ENCODE measurements around the gene SCAPER. TPM values are rescaled to one million over a fixed set of nuclear protein-coding genes. Genes with fewer than 3 reads are reported as not detected.

Gene SCAPER
- total and polyA plus RNA-seq, 2 donors (not counting 1 experiment from before 2014, with no cell fraction given): 8.3 to 61.6 TPM

DNA sequence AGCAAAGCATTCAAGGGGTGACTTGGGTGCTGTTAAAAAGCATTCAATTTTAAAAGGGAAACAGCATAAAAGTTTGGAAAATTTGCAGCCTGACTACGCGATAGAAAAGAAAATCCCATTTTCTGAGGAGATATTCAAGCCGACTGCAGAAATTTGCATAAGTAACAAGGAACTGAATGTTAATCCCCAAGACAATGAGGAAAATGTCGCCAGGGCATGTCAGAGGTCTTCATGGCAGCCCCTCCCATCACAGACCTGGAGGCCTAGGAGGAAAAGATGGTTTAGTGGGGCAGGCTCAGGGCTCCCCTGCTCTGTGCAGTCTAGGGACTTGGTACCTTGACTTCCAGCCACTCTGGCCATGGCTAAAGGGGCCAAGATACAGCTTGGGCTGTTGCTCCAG, 475.5 kb downstream of the SCAPER start:
- Mint-ChIP-seq H3K4me1 (no peaks in the 10 kb centered on the region), H3K27me3 (no peaks in the 10 kb centered on the region), H3K4me3 (no peak overlapping the region), H3K27ac (no peak overlapping the region), H3K9me3 (ENCODE audit: insufficient read depth) (peaks cover 5% of the 10 kb centered on the region)
- H3K9ac ChIP-seq (ENCODE audit: low read length): no peak overlapping the region
- TF ChIP-seq, protein P1, sequence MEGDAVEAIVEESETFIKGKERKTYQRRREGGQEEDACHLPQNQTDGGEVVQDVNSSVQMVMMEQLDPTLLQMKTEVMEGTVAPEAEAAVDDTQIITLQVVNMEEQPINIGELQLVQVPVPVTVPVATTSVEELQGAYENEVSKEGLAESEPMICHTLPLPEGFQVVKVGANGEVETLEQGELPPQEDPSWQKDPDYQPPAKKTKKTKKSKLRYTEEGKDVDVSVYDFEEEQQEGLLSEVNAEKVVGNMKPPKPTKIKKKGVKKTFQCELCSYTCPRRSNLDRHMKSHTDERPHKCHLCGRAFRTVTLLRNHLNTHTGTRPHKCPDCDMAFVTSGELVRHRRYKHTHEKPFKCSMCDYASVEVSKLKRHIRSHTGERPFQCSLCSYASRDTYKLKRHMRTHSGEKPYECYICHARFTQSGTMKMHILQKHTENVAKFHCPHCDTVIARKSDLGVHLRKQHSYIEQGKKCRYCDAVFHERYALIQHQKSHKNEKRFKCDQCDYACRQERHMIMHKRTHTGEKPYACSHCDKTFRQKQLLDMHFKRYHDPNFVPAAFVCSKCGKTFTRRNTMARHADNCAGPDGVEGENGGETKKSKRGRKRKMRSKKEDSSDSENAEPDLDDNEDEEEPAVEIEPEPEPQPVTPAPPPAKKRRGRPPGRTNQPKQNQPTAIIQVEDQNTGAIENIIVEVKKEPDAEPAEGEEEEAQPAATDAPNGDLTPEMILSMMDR (IDR thresholded peaks at IDR 0.05): no peak
- no peak for TF ChIP-seq EZH2 (IDR thresholded peaks at IDR 0.05; ENCODE audit: borderline replicate concordance, insufficient read depth, low read depth, low read length, poor library complexity, severe bottlenecking)
- peaks cover 2 to 3% of the 10 kb centered on the region in 2 experiments for H3K36me3 ChIP-seq (replicated peaks in 1 of 2; ENCODE audit: control extremely low read depth in 1 of 2, control insufficient read depth in 1 of 2, extremely low read depth in 1 of 2, insufficient read depth in 2 of 2, low read length in 1 of 2)
- DNase-seq (no peak), ATAC-seq (ENCODE audit: low read depth) (no peak)
- H4K20me1 ChIP-seq (ENCODE audit: control insufficient read depth, insufficient read depth, low read length, poor library complexity, severe bottlenecking): no peaks in the 10 kb centered on the region
- H3K4me3 ChIP-seq (ENCODE audit: control extremely low read depth in 1 of 5, extremely low read depth in 1 of 5, insufficient read depth in 1 of 5, low read depth in 2 of 5, low read length in 4 of 5): no peak overlapping the region
- H3K27ac ChIP-seq (ENCODE audit: low read length in 2 of 2): no peak overlapping the region
- H3K4me1 ChIP-seq (ENCODE audit: control insufficient read depth in 2 of 2, insufficient read depth in 2 of 2, low read length in 2 of 2): no peaks in the 10 kb centered on the region
- no peaks in the 10 kb centered on the region for H3K79me2 ChIP-seq (ENCODE audit: control insufficient read depth, insufficient read depth, low read length)
- POLR2A ChIA-PET: no interaction called here
- peaks cover 0 to 10% (median 2%) of the 10 kb centered on the region in 3 donors for H3K9me3 ChIP-seq (ENCODE audit: control extremely low read depth in 1 of 3, control insufficient read depth in 2 of 3, insufficient read depth in 1 of 3, low read length in 2 of 3)
- H3K27me3 ChIP-seq (replicated peaks in 1 of 4; ENCODE audit: control extremely low read depth in 1 of 4, control insufficient read depth in 3 of 4, insufficient read depth in 4 of 4, low read length in 3 of 4): no peaks in the 10 kb centered on the region
- intact Hi-C loops (cut with micrococcal nuclease): no loop called here
- H3K4me2 ChIP-seq (replicated peaks; ENCODE audit: low read depth, low read length, poor library complexity, severe bottlenecking): no peak overlapping the region
- CTCF ChIA-PET: no interaction called here
- WGBS (ENCODE audit: insufficient coverage): 100% methylated on average over 4 of the region's 4 CpGs
- no peak overlapping the region for H2AFZ ChIP-seq (ENCODE audit: insufficient read depth, low read depth, low read length, poor library complexity, severe bottlenecking)

DNA sequence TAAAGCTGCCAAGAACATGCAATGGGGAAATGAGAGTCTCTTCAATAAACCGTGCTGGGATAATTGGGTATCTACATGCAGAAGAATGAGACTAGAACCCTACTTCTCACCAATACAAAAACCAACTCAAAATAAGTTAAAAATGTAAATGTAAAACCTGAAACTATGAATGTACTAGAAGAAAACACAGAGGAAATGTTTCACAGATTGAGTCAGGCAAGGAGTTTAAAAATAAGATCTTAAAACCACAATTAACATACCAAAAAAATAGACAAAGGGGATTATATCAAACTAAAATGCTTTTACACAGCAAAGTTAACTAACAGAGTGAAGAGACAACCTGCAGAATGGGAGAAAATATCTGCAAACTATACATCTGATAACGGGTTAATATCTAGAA, 478.2 kb downstream of the SCAPER start:
- Histone ChIP-seq H3K9ac (ENCODE audit: low read length) (no peak overlapping the region), H2AFZ (ENCODE audit: insufficient read depth, low read depth, low read length, poor library complexity, severe bottlenecking) (no peak overlapping the region), H3K9me3 (ENCODE audit: control extremely low read depth in 1 of 3, control insufficient read depth in 2 of 3, insufficient read depth in 1 of 3, low read length in 2 of 3) (peaks cover 0 to 10% (median 2%) of the 10 kb centered on the region in 3 donors), H3K79me2 (ENCODE audit: control insufficient read depth, insufficient read depth, low read length) (no peaks in the 10 kb centered on the region), H3K27ac (ENCODE audit: low read length in 2 of 2) (no peak overlapping the region), H3K27me3 (replicated peaks in 1 of 4; ENCODE audit: control extremely low read depth in 1 of 4, control insufficient read depth in 3 of 4, insufficient read depth in 4 of 4, low read length in 3 of 4) (no peaks in the 10 kb centered on the region), H3K4me1 (ENCODE audit: control insufficient read depth in 2 of 2, insufficient read depth in 2 of 2, low read length in 2 of 2) (no peaks in the 10 kb centered on the region), H3K4me2 (replicated peaks; ENCODE audit: low read depth, low read length, poor library complexity, severe bottlenecking) (no peak overlapping the region), H3K36me3 (replicated peaks in 1 of 2; ENCODE audit: control extremely low read depth in 1 of 2, control insufficient read depth in 1 of 2, extremely low read depth in 1 of 2, insufficient read depth in 2 of 2, low read length in 1 of 2) (peaks cover 2 to 3% of the 10 kb centered on the region in 2 experiments), H4K20me1 (ENCODE audit: control insufficient read depth, insufficient read depth, low read length, poor library complexity, severe bottlenecking) (no peaks in the 10 kb centered on the region), H3K4me3 (ENCODE audit: control extremely low read depth in 1 of 5, extremely low read depth in 1 of 5, insufficient read depth in 1 of 5, low read depth in 2 of 5, low read length in 4 of 5) (no peak overlapping the region)
- H3K9me3 Mint-ChIP-seq (ENCODE audit: insufficient read depth): peaks cover 5% of the 10 kb centered on the region
- DNase-seq (no peak), ATAC-seq (ENCODE audit: low read depth) (no peak)
- H3K27me3 Mint-ChIP-seq: no peaks in the 10 kb centered on the region
- ChIA-PET CTCF (no interaction called here), POLR2A (no interaction called here)
- no CpG with 5 or more reads among the region's 2 CpGs for WGBS (ENCODE audit: insufficient coverage)
- intact Hi-C loops (cut with micrococcal nuclease): no loop called here
- no peaks in the 10 kb centered on the region for H3K4me1 Mint-ChIP-seq
- H3K4me3 Mint-ChIP-seq: no peak overlapping the region
- no peak overlapping the region for H3K27ac Mint-ChIP-seq
- TF ChIP-seq, protein P1 (IDR thresholded peaks at IDR 0.05): no peak
- TF ChIP-seq EZH2 (IDR thresholded peaks at IDR 0.05; ENCODE audit: borderline replicate concordance, insufficient read depth, low read depth, low read length, poor library complexity, severe bottlenecking): no peak
